DMS153 (cell line): ENCODE data around the gene SLIT3.

Experiments used
- DNase-seq: peaks from one replicate; lab custom pipeline; 2025; lab: John Stamatoyannopoulos, UW

The SLIT3 gene

DNA sequence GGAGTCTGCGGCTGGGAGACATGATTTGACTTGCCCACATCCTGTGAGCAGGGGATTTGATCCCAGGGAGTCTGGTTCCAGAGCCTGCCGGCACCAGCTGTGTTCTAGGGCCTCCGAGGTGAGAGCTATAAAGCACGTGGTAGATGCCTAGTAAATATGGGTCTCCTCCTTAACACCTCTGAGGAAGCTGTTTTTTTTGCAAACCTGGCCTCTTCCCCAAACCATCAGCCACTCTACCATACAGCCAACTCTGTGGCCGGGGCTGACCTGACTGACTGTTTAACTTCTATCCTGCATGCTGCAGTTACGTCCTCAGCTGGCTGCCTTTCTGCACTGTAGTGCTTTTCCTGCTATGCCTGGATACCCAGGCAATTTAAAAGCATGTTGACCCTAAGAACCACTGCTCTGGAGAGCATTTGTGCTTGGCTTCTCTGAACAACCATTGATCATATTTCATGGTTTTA lies 220.5 kb downstream of the SLIT3 start:
- no peak for DNase-seq

- no peak for DNase-seq
Measured at GRCh38 chr5:169079697-169080096, 221.2 kb downstream of the SLIT3 start.

- no peak for DNase-seq
Measured at GRCh38 chr5:169074839-169075238, 226.1 kb downstream of the SLIT3 start.

DNA sequence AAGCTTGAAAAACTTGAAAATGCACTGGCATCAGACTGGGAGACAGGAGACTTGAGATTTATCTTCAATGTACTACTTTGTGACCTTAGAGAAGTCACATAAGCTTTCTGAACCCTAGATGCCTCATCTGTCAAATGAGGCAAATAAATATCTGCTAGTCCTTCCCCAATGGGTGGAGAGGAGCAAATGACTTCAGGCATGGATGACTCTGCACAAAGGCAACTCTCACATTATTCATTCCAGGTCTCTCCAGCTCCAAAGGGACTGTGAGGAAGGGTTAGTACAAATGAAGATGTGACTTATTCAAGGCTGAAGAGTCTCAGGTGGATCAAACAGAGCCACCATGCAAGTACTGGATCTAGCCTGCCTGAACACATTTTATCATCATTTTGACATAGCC lies 228.7 kb downstream of the SLIT3 start:
- no peak for DNase-seq

DNA sequence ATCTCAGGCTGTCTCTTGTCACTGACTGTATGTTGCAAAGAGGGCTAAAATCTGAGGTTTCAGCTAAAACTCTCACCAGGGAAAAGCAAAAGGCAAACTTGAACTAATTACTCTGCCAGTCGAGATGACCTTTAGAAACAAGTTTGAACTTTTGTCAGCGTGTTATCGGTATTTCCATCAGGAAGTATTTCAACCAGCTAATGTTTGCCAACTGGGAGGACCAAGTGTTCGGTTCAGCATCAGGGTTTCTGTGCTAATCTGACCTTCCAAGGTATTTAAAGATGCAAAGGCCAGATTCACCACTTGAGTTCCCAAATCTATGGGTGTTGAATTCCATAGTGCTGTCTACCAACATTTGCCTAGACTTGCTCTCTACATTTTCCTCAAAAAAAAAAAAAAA lies 230.5 kb downstream of the SLIT3 start:
- no peak for DNase-seq

DNA sequence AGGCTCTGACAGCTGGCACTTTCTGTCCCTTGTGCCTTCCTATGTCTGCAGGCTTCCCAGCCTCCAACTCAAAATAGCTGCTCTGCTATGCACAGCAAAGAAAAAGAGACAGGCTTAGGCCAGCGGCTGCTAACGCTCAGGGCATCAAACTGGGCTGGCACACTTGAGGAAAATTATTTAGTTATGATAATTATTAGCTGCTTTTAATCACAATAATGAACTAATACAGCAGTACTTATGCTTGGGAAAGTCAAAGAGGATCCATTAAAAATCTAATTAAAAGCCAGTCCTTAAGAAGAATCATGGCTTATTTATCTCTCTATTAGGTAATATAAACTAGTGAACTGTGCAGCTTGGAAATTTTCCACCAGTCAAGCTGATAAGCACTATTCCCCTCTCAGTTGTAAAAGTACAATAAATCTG lies 233.2 kb downstream of the SLIT3 start:
- DNase-seq: no peak

DNA sequence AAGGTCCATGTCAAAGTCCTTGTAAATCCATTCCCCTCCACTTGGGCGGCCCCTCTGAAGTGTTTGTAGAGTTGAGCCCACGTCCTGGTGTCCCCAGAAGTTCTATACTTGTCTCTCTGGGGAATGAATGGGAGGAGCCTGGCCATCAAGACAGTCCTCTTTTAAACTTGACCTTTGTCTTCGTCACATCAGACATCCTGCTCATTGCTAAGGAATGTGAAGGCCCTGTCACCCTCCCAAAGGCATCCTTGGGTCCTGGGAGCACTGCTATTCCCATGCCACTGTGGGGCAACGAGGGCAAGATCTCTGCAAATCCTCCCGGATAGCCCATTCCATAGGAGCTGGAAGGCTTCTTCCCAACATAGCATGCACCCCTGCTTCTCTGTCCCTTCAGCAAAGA lies 235.5 kb downstream of the SLIT3 start:
- no peak for DNase-seq

GRCh38 chr5:169064093-169064492 lies 236.8 kb downstream of the SLIT3 start:
- no peak for DNase-seq

- DNase-seq: no peak
Measured at GRCh38 chr5:169063316-169063953, 237.5 kb downstream of the SLIT3 start.

DNA sequence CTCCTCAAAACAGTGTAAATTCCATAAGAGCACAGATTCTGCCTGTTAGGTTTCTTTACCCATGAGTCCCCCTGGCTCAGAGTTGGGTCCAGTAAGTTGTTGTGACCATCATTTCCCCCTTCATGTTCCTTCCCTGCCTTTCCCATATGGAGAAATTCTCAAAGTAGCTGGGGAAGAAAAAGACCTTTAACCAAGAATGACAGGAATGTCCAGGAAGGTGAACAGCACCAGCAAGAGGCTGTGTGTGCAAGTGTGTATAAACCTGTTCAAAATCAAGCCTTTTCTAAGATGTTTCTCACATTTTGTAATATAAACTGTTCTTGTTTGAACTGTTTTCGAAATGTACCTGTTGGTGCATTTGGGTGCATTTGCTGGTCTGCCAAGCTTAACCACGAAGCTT lies 238.2 kb downstream of the SLIT3 start:
- DNase-seq: no peak

- no peak for DNase-seq
Measured at GRCh38 chr5:169054506-169054905, 246.4 kb downstream of the SLIT3 start.

DNA sequence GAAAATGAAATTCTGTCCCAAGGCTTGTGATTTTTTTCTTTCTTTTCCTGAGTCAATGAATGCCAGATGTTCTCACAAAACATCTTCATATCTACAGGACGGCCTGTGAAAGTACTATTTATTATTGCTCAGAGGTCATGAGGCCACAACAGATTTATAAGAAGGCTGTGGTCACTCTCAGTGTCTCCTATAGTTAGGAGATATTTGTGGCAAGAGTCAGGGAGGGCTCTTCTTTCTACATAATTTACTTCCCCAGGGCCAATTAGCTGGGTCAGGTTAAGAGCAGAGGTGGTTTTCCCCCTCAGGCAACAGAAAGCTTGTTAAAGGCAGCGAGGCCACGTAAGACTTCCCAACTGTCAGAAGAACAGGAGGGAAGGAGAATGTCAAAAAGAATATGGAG lies 248.7 kb downstream of the SLIT3 start:
- no peak for DNase-seq

- no peak for DNase-seq
Measured at GRCh38 chr5:169051351-169051750, 249.6 kb downstream of the SLIT3 start.

DNA sequence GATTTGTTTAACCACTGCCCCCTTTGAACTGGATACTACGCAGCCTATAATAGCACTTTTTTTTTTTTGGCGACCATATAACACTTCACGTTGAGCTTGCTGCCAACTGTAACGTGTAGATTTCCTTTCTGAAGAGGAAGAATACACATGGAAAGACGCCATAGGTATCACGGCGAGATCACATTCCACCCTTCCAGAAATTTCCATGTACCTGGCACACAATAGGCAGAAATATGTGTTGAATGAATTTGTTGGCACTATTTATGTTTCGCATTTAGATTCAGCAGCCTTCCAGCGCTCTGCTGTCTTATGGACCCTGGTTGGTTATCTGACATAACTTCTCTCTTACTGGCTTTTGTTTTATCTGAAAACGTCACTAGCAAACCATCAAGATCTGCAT lies 250.3 kb downstream of the SLIT3 start:
- DNase-seq: no peak

DNA sequence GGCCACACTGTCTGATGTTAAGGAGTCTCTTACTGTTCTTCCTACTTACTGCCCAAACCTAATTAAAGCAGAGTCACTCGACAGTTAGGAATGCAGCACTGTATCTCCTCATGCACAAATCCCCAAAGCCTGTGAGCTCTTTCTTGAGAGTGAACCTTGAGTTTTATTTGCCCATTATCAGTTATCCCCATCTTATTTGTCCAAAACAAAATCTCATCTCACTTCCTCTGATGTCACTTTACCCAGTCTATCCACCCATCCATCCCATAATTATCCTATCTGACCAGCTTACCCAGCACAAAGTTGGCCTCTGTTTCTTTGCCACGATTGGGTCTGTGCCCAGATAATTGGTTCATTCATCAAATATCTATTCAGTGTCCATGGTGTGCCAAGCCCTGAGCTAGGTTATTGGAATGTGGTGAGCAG lies 250.8 kb downstream of the SLIT3 start:
- DNase-seq: no peak

DNA sequence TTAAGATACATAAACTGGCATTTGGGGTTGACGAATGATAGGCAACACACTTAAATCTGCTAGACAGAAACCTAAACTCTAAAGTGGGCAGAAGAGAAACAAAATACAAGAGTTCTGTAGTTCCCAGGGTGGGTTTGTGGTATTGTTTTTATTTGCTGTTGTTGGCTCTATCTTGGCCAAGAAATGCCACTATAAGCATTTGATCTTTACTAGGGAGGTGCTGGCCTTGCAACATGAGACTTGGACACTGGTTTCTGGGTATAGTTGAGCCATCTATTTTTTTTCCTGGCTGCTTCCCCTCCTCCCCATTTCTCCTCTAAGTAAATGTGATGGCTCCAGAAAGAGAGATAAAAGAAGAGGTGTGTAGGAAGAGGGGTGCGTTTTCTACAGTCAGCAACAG lies 251.2 kb downstream of the SLIT3 start:
- no peak for DNase-seq

DNA sequence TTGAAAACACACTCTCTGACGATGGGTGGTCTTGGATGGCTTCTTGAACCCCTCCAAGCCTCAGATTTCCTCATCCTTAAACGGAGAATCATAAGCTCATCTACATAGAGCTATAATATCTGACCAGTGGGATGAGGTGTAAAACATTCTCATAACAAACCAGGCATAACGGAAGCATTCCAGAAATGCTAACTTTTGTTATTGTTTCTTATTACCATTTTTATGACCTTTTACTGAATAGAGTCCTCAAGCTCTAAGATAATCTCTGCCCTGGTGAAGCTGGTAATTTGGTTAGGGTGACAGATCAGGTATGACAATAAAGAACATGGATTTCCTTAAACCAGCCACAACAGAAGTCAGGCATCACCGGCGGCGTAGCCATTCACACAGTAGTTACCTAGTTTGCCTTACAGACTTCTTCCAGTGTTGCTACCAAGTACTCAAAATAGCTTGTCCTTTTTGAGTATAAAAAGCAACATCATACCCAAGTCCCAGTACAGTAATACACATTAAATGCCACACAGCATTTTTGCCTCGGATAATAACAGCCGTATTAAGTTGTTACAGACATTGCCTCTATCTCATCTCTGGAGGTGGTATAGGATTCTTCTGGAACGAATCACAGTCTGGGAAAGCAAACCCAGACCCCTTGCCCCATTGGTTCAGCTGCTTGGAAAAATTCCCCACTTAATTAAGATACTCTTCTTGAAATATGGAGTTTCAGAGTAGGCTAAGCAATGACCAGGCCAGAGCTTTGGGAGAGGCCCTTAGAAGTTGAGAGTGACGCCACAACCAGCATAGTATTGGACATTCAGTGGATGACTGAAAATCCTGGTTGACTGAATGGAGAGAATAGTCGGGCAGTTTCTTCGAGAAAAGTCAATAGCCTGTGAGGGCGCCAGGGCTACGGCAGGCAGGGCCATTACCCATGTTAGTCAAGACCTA lies 252.5 kb downstream of the SLIT3 start:
- DNase-seq: no peak

DNA sequence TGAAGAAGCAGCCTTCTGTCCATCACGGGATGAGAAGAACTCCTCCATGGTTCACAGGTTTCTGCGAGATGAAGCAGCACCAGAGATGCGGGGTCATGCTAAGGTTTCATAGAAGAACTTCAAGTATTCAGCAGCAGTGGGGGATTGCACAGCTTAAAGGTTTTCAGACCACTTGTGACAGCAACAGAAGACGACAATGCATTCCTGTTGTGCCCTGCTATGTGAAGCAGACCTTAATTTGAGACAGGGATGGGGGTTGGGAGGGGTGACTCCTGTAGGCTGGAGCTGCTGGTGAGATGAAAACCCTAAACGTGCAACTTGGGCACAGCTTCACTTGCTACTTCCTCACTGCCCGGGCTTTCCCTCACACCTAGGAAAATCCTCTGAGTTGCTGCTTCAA lies 256.0 kb downstream of the SLIT3 start:
- DNase-seq: no peak

DNA sequence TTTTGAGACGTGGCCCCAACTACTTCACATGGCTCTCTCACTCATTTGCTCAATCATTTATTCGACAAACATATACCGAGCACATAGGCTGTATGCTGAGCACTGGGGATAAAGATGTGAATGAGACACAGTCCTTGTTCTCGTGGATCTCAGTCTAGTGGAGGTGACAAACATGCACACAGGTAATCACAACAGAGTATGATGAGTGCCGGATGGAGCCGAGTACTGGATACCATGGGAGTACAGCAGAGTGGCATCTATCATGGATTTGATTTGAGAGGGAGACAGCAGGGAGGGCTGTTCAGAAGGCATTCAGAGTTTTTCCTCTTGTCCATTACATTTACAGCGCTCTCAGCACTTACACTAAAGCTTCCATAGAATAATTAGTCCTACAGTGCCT lies 259.8 kb downstream of the SLIT3 start:
- DNase-seq: no peak

DNA sequence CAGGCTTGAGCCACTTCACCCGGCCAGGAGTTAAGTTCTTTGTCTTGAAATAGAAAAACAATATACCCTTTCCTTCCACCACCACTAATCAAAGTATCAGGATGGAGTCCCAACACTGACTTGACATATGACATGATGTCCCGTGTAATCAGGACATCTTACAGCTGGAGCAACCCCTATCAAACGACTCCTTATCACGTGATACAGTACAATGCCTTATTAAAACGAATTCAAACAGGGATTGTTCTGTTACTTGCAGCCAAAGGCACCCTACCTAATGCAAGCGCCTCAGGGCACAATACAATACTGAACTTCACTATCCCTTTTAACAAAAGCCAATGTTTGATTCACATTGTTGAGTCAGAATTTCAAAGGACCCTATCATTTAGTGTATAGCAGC lies 261.3 kb downstream of the SLIT3 start:
- DNase-seq: no peak

DNA sequence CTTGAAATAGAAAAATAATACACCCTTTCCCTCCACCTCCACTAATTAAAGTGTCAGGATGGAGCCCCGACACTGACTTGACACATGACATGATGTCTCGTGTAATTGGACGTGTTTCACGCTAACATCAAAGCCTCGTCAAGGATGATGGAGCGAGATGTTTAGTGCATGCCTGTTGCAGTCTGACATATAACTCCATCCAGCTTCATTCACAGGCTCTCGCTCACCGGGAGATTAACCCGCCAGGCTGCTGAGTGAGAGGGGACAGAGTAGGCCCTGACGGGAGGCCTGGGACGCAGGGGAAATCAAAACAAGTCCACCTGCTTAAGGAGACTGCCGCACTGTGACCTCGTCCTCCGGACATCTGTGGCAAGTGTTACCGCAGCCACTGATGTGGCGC lies 263.5 kb downstream of the SLIT3 start:
- DNase-seq: no peak

- no peak for DNase-seq
Measured at GRCh38 chr5:169036079-169036805, 264.7 kb downstream of the SLIT3 start.
